ENCODE measurements around the gene FIG4.

GRCh38 chr6:109715616-109716015, 24.5 kb downstream of the FIG4 start:
- TF ChIP-seq ZNF384 (IDR thresholded peaks at IDR 0.05) (no peak), LEF1 (IDR thresholded peaks at IDR 0.05; ENCODE audit: borderline replicate concordance) (no peak), SP1 (IDR thresholded peaks at IDR 0.05) (no peak)
